ENCODE measurements around the gene RPS3A.

DNA sequence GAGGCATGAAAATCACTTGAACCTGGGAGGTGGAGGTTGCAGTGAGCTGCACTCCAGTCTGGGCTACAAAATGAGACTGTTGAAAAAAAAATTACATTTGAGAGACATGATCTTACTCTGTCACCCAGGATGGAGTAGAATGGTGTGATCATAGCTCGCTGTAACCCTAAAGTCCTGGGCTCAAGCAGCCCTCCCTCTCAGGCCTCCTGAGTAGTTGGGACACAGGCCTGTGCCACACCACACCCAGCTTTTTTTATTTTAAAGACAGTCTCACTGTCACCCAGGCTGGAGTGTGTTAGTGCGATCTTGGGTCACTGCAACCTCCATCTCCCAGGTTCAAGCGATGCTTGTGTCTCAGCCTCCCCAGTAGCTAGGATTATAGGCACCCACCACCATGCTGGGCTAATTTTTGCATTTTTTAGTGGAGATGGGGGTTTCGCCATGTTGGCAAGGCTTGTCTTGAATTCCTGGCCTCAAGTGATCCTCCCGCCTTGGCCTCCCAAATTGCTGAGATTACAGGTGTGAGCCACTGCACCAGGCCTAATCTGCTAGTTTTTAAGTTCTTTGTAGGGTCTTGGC, 6.1 kb downstream of the RPS3A start:
- TF ChIP-seq, protein P1, sequence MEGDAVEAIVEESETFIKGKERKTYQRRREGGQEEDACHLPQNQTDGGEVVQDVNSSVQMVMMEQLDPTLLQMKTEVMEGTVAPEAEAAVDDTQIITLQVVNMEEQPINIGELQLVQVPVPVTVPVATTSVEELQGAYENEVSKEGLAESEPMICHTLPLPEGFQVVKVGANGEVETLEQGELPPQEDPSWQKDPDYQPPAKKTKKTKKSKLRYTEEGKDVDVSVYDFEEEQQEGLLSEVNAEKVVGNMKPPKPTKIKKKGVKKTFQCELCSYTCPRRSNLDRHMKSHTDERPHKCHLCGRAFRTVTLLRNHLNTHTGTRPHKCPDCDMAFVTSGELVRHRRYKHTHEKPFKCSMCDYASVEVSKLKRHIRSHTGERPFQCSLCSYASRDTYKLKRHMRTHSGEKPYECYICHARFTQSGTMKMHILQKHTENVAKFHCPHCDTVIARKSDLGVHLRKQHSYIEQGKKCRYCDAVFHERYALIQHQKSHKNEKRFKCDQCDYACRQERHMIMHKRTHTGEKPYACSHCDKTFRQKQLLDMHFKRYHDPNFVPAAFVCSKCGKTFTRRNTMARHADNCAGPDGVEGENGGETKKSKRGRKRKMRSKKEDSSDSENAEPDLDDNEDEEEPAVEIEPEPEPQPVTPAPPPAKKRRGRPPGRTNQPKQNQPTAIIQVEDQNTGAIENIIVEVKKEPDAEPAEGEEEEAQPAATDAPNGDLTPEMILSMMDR (IDR thresholded peaks at IDR 0.05; ENCODE audit: insufficient read depth, low read length, poor library complexity, severe bottlenecking), result no peak
- no peak for TF ChIP-seq EZH2phosphoT487 (conservative IDR thresholded peaks at IDR 0.05; ENCODE audit: low read length)
